NCI-H1694 treated with DMSO at 0.1 percent for 48 hours (cell line): ENCODE data around the gene FNDC1.
A peak's percentile ranks its signal among the peaks of the same experiment; 100 is the strongest.

ENCODE experiments used
- DNase-seq: peaks from one replicate; lab custom pipeline; 2025; lab: John Stamatoyannopoulos, UW

Gene FNDC1

GRCh38 chr6:159161839-159162238 is 7.4 kb upstream of the FNDC1 start:
- no peak for DNase-seq

GRCh38 chr6:159163901-159164370 is 5.3 kb upstream of the FNDC1 start:
- DNase-seq = no peak

- DNase-seq = no peak
Measured at GRCh38 chr6:159168536-159169192, 536 bp upstream of the FNDC1 start.

- peak; percentile 21 for DNase-seq
Measured at GRCh38 chr6:159169557-159170332, 545 bp downstream of the FNDC1 start.

- DNase-seq = no peak
Measured at GRCh38 chr6:159170333-159170672, 1.1 kb downstream of the FNDC1 start.

- no peak for DNase-seq
Measured at GRCh38 chr6:159170999-159171712, 2.0 kb downstream of the FNDC1 start.

- DNase-seq = no peak
Measured at GRCh38 chr6:159172091-159172491, 2.9 kb downstream of the FNDC1 start.

GRCh38 chr6:159174263-159174969 is 5.2 kb downstream of the FNDC1 start:
- DNase-seq = peak; percentile 22

GRCh38 chr6:159176913-159177312 is 7.7 kb downstream of the FNDC1 start:
- DNase-seq = no peak

GRCh38 chr6:159178847-159179246 is 9.6 kb downstream of the FNDC1 start:
- no peak for DNase-seq

GRCh38 chr6:159180001-159180400 is 10.8 kb downstream of the FNDC1 start:
- no peak for DNase-seq

GRCh38 chr6:159181914-159182313 is 12.7 kb downstream of the FNDC1 start:
- no peak for DNase-seq

GRCh38 chr6:159184559-159184958 is 15.4 kb downstream of the FNDC1 start:
- DNase-seq = no peak

- DNase-seq = no peak
Measured at GRCh38 chr6:159190460-159190859, 21.3 kb downstream of the FNDC1 start.

GRCh38 chr6:159193923-159194322 is 24.7 kb downstream of the FNDC1 start:
- DNase-seq = no peak

- no peak for DNase-seq
Measured at GRCh38 chr6:159194421-159194820, 25.2 kb downstream of the FNDC1 start.

- DNase-seq = no peak
Measured at GRCh38 chr6:159196430-159196975, 27.3 kb downstream of the FNDC1 start.

GRCh38 chr6:159197251-159197650 is 28.1 kb downstream of the FNDC1 start:
- DNase-seq = no peak

- no peak for DNase-seq
Measured at GRCh38 chr6:159201336-159201735, 32.1 kb downstream of the FNDC1 start.

GRCh38 chr6:159203304-159204005 is 34.3 kb downstream of the FNDC1 start:
- DNase-seq = no peak

- no peak for DNase-seq
Measured at GRCh38 chr6:159204605-159205004, 35.4 kb downstream of the FNDC1 start.
